Skeletal muscle satellite cell (primary cell): Measurements from ENCODE around the gene C11orf87.

ENCODE experiments used
- H3K27me3 ChIP-seq: 2 replicates; pipeline ENCODE4 v1.7.0; 2013; ENCODE audit warnings: low read length; ENCODE audit not compliant: control insufficient read depth, insufficient read depth
- H3K36me3 ChIP-seq: 2 replicates; pipeline ENCODE4 v1.7.0; 2013; ENCODE audit warnings: mild to moderate bottlenecking, control low read depth, low read length; ENCODE audit not compliant: insufficient read depth
- H3K4me1 ChIP-seq: 2 replicates; pipeline ENCODE4 v1.7.0; 2013; ENCODE audit warnings: low read length; ENCODE audit not compliant: control insufficient read depth, insufficient read depth
- H3K4me2 ChIP-seq: 2 replicates; pipeline ENCODE4 v1.7.0; 2013; ENCODE audit warnings: mild to moderate bottlenecking, low read length
- H3K4me3 ChIP-seq: 2 replicates; pipeline ENCODE4 v1.7.0; 2013; ENCODE audit warnings: low read length
- H3K9ac ChIP-seq: 2 replicates; pipeline ENCODE4 v1.7.0; 2013; ENCODE audit warnings: mild to moderate bottlenecking, low read depth, low read length, moderate library complexity
- H3K9me3 ChIP-seq: replicated peaks from 2 replicates; pipeline ENCODE4 v1.7.0; 2013; ENCODE audit warnings: mild to moderate bottlenecking, control low read depth, low read length

The C11orf87 gene

GRCh38 chr11:109454857-109455256, 32.9 kb downstream of the C11orf87 start:
- Histone ChIP-seq H3K4me3 (no peak overlapping the region), H3K4me2 (no peak overlapping the region), H3K9ac (no peak overlapping the region), H3K27me3 (no peaks in the 10 kb centered on the region), H3K9me3 (no peaks in the 10 kb centered on the region), H3K36me3 (no peaks in the 10 kb centered on the region), H3K4me1 (no peaks in the 10 kb centered on the region)
